ES-I3 (cell line): Measurements from ENCODE around the gene FAM3C.

Source experiments
- H3K36me3 ChIP-seq: 2 replicates; pipeline ENCODE4 v1.6.1; 2013; ENCODE audit warnings: mild to moderate bottlenecking, low read length, control low read depth, moderate library complexity; ENCODE audit not compliant: insufficient read depth
- H3K4me1 ChIP-seq: 2 replicates; pipeline ENCODE4 v1.6.1; 2013; ENCODE audit warnings: mild to moderate bottlenecking, control low read depth, low read length; ENCODE audit not compliant: insufficient read depth
- H3K9ac ChIP-seq: 2 replicates; pipeline ENCODE4 v1.6.1; 2013; ENCODE audit warnings: low read depth, mild to moderate bottlenecking, low read length, moderate library complexity
- H3K9me3 ChIP-seq: 2 replicates; pipeline ENCODE4 v1.6.1; 2013; ENCODE audit warnings: mild to moderate bottlenecking, low read length, moderate library complexity; ENCODE audit not compliant: control insufficient read depth, insufficient read depth

The FAM3C gene

DNA sequence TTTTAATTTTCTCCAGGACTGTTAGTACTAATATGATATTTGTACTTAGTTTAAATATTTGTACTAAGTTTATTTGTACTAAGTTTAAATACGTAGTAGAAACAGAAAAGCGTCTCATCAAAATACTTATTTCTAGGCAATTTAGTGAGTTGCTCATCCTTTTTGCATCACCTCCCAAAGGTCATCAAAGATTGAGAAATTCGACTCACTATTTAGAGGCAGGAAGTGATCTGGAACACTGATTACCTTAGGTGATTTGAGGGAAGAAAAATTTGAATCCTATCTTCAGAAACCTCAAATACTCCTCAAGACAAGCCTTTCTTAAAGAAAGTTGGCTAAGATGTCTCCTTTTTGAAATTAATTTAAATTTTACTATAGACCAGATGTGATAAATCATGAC is 52.8 kb downstream of the FAM3C start:
- Histone ChIP-seq H3K9me3 (no peaks in the 10 kb centered on the region), H3K4me1 (no peaks in the 10 kb centered on the region), H3K9ac (no peak overlapping the region), H3K36me3 (peaks cover 2% of the 10 kb centered on the region; the same call in 1 of the 2 replicates)

DNA sequence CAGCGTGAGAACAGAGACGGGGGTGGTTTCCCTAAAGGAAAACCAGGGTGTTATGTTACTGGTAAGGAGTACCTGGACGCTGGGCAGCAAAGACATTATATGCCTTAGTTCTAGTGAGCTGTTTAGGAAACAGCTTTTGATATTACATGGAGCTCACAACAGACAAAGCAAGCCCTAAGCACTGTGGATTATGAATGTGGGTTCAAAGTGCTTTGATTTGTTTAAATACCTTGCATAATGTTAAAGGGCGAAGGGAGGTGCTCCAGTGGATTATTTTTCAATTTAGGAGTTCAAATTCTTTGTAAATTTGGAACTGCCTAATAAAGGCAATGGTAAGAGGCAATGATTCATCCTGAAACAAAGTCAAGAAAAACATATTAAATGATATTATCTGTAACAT is 53.5 kb downstream of the FAM3C start:
- Histone ChIP-seq H3K9me3 (no peaks in the 10 kb centered on the region), H3K9ac (no peak overlapping the region), H3K36me3 (peaks cover 2% of the 10 kb centered on the region; the same call in 1 of the 2 replicates), H3K4me1 (no peaks in the 10 kb centered on the region)

DNA sequence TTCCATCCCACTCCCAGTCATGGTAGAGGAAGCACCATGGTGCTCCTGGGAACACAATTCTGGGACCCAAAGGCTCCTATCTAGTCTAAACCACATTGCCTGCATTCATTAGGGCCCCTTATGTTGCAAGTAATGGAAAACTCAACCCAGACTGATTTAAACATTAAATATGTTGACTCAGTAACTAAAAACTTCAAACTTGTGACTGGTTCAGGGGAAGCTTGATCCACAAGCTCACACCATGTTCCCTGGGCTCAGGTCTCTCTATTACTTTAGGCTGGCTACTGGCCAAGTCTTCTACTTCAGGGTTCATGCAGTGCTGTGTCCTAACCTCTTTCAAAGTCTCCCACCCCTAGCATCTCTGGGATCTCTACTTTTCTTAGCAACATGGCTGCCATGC is 54.2 kb downstream of the FAM3C start:
- Histone ChIP-seq H3K9me3 (no peaks in the 10 kb centered on the region), H3K36me3 (peaks cover 2% of the 10 kb centered on the region; the same call in 1 of the 2 replicates), H3K4me1 (no peaks in the 10 kb centered on the region), H3K9ac (no peak overlapping the region)

DNA sequence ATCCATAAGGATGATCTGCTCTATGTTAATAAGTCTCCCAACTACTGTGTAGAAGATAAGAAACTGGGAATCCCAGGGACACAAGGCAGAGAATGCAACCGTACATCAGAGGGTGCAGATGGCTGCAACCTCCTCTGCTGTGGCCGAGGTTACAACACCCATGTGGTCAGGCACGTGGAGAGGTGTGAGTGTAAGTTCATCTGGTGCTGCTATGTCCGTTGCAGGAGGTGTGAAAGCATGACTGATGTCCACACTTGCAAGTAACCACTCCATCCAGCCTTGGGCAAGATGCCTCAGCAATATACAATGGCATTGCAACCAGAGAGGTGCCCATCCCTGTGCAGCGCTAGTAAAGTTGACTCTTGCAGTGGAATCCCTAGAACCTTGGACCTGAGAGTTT is 57.0 kb downstream of the FAM3C start:
- H3K4me1 ChIP-seq, result no peaks in the 10 kb centered on the region
- H3K36me3 ChIP-seq, result no peaks in the 10 kb centered on the region
- H3K9me3 ChIP-seq, result no peaks in the 10 kb centered on the region
- no peak overlapping the region for H3K9ac ChIP-seq

DNA sequence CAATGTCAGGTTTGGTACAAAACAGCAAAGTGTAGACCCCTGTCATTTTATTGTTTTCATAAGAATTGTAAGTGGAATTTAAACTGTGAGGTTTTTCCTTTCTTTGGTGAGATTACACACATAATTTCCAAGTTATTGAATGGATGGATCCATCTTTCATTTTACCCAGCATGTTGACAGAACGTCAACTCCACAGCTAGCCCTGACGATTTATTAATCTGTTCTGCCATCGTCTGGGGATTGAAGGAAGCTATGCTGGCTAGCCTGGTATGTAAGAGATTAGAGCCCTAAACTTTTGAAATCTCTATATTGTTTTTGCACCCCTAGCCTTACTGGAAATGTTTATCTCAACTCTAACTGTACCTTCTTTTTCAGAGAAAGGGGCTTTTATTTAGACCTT is 58.7 kb downstream of the FAM3C start:
- no peak overlapping the region for H3K9ac ChIP-seq
- no peaks in the 10 kb centered on the region for H3K36me3 ChIP-seq
- no peaks in the 10 kb centered on the region for H3K4me1 ChIP-seq
- H3K9me3 ChIP-seq, result no peaks in the 10 kb centered on the region

DNA sequence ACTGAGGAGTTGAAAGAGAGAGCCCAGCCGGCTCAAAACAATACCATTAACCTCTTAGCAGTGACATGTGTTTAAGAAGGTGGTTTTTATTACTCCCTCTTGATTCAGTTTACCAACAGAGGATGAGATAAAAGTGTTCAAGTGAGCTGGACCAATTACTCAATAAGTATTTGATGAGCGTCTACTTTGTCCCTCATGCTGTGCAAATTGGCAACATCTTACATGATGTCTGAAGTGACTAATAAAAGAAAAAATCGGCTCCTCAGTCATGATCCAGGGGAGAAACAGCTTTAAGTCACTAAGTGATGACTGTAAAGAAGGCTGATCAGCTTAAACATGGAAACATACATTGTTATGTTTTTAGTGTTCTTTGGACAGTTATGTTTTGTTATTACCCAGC is 59.5 kb downstream of the FAM3C start:
- no peaks in the 10 kb centered on the region for H3K9me3 ChIP-seq
- H3K9ac ChIP-seq, result no peak overlapping the region
- 0 out of 2 replicates have a peak, but pooled peaks cover under 1% of the 10 kb centered on the region for H3K4me1 ChIP-seq
- no peaks in the 10 kb centered on the region for H3K36me3 ChIP-seq

DNA sequence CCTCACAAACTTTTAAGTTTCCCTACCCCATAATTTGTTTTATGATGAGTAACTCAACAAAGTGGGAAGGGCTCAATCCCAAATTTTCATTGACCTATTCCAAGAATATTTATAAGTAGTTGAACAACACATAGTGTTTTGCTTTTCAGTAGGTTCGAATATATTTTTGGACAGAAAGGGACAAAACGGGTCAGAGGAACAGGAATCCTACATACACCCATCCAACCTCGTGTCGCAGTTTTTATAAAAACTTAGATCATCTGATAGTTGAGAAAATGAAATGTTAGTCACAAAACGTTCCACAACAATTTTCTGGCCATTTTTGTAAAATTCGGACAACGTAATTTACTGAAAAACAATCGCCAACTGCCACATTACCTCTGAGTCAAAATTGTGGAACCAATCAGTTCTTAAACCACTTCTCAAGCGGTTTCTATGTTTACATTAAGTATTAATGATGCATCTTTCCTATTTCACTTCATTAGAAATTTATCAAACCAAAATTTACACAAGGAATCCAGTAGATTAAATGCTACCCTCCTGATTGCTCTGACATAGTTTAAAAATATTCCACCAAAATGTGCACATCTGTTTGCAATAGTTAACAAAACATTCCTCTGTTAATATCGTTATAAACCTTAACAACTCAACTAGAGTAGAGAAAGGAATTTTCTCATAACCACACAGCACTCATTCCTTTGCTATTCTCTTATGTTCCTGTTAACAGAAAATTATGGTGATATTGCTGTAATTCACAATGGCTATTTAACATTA is 61.0 kb downstream of the FAM3C start:
- no peaks in the 10 kb centered on the region for H3K36me3 ChIP-seq
- H3K9me3 ChIP-seq, result no peaks in the 10 kb centered on the region
- H3K9ac ChIP-seq, result no peak overlapping the region
- peaks cover 7% of the 10 kb centered on the region; the same call in 1 of the 2 replicates for H3K4me1 ChIP-seq

DNA sequence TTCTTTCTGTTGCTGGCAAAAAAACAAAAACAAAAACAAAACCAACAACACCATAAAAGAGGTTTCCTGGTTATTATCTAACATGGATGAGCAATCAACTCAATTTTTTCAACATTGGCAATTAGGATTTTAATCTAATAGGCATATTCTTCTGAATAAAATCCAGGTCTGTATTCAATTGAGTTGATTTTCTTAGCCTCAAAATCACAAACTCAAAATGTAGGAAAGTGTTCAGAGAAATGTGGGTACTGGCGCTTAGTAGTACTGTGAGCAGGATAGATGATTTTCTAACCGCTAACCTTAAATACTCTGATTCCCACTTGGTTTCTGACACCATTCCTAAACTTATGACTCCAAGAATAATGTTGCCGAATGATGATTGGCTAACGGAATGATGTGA is 61.7 kb downstream of the FAM3C start:
- peaks cover 7% of the 10 kb centered on the region; the same call in 1 of the 2 replicates for H3K4me1 ChIP-seq
- H3K9ac ChIP-seq, result no peak overlapping the region
- no peaks in the 10 kb centered on the region for H3K9me3 ChIP-seq
- no peaks in the 10 kb centered on the region for H3K36me3 ChIP-seq

DNA sequence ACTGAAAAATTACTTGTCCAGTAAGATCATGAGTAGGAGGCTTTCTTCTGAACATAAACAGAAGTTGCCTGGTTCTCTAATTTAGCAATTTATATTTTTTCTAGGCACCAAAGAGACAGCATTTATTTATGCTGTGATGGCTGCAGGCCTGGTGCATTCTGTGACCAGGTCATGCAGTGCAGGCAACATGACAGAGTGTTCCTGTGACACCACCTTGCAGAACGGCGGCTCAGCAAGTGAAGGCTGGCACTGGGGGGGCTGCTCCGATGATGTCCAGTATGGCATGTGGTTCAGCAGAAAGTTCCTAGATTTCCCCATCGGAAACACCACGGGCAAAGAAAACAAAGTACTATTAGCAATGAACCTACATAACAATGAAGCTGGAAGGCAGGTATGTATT is 64.5 kb downstream of the FAM3C start:
- Histone ChIP-seq H3K4me1 (peaks cover 7% of the 10 kb centered on the region; the same call in 1 of the 2 replicates), H3K9me3 (no peaks in the 10 kb centered on the region), H3K36me3 (no peaks in the 10 kb centered on the region), H3K9ac (no peak overlapping the region; the same call in 1 of the 2 replicates)

DNA sequence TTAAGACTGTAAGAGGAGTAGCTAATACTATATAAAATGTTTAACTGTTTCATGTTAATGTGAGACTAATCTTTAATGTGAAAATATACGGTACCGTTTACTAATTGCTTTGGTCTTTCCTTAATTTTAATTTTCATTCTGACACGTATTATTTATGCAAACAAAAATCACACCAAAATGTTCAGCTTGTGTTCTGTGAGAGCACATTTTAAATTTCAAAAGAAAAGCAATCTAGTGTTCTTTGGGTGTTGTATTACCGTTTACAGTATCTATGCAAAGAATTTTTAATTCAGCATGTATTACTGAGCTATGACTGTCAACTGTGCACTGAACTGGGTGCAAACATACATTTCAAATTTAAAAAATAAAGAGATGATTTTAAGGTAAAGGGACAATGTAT is 65.1 kb downstream of the FAM3C start:
- H3K9ac ChIP-seq, result no peak overlapping the region
- H3K4me1 ChIP-seq, result peaks cover 7% of the 10 kb centered on the region; the same call in 1 of the 2 replicates
- no peaks in the 10 kb centered on the region for H3K9me3 ChIP-seq
- H3K36me3 ChIP-seq, result no peaks in the 10 kb centered on the region

DNA sequence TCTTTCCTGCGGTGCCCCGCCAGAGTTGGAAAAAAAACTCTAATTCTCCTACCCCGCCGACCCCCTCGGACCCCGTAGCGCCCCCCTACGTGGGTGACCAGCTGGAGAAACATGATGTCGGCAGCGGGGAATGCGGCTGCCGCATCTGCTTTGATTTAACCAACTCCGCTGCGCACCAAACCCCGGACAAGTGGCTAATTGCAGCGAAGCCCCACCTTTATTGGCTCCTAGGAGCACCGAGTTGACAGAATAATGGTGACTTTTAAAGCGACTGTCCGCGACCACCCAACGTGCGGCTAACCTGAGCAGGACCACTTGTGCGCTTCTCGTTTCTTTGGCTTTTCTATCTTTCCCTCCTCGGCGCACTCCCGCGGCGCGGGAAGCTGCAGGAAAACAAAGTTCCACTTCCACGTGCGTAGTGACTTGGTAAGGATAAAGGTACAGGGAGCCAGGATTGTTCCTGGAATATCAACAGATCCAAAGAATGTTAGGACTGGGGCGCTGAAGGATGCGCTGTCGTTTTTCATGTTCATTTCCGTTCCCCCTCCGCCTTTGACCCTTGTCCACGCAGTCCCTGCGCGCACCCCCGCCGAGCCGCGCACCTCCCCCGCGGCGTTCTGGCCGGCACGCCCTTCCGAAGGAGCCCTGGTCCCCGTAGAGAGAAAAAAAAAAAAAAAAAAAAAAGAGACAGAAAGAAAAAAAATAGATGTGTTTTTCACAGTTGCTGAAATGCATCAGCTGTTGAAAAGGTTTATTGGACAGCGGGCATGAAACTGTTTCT is 65.9 kb downstream of the FAM3C start:
- Histone ChIP-seq H3K9ac (peak overlapping the region; percentile 70), H3K4me1 (peaks cover 7% of the 10 kb centered on the region; the same call in 1 of the 2 replicates), H3K9me3 (no peaks in the 10 kb centered on the region), H3K36me3 (no peaks in the 10 kb centered on the region)

DNA sequence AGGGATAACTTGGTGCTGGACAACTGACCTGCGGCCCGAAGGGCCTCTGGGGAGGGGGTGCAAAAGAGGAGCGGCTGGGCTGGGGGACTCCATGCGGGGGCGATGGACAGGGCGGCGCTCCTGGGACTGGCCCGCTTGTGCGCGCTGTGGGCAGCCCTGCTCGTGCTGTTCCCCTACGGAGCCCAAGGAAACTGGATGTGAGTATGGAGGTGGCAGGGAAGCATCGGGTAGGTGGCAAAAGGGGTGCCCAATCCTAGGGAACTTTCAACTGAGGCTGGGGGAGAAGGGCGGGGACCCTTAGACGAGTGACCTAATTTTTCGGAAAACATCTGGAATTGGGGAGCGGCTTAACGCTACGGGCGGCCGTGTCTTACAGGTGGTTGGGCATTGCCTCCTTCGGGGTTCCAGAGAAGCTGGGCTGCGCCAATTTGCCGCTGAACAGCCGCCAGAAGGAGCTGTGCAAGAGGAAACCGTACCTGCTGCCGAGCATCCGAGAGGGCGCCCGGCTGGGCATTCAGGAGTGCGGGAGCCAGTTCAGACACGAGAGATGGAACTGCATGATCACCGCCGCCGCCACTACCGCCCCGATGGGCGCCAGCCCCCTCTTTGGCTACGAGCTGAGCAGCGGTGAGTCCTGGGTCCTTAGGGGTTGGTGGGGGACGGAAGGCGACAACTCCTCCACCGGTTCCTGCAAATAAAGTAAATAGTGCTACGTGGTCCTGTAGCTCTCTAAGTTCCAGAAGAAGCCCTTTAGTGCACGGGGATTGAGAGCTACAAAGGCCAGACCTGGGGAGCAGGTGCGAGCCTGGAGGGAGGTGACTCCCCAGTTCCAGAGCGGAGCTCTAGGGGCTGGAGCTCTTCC is 66.7 kb downstream of the FAM3C start:
- peak overlapping the region; percentile 70; the same call in 1 of the 2 replicates for H3K9ac ChIP-seq
- no peaks in the 10 kb centered on the region for H3K9me3 ChIP-seq
- peaks cover 7% of the 10 kb centered on the region; the same call in 1 of the 2 replicates for H3K4me1 ChIP-seq
- no peaks in the 10 kb centered on the region for H3K36me3 ChIP-seq

DNA sequence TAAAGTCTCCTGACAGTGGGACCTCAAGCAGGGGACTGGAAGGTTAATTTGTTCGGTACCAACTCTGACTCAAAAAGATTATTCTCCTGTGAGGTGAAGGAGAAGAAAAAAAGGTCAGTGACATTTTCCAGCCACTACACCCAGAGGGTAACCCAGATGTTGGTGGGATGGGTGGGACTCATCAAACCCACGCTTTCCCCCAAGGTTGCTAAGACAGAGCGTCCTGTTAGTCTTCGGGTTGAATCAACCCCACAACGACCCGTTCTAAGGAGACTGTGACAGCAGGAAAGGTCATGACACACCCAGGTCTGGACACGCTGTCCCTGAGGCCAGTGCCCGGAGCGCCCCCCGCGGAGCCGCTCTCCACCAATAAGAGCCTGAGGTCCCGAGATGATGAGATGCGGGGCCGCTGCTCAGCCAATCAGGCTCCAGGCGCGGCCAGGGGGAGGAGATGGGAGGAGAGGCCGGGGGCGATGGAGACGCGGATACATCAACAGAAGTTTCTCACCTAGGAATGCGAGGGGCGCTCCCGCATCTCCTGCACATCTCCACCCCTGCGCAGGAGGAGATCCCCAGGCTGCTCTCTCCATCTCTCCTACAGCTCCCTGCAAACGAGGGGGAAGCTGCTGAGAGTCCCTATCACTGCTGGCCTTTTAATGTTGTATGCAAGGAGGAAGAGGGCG is 67.5 kb downstream of the FAM3C start, which contains the start of gene WNT16:
WNT16 (plus strand) TSS at position 493 of the 683 bp plus-strand sequence. CDS start 293 bp downstream, outside the sequence.
- no peaks in the 10 kb centered on the region for H3K36me3 ChIP-seq
- no peaks in the 10 kb centered on the region for H3K9me3 ChIP-seq
- H3K9ac ChIP-seq, result peak within 1 kb of the TSS; percentile 70; the same call in 1 of the 2 replicates
- H3K4me1 ChIP-seq, result peaks cover 7% of the 10 kb centered on the region; the same call in 1 of the 2 replicates
